Measurements from ENCODE around the gene MTA3. TPM values are rescaled to one million over a fixed set of nuclear protein-coding genes. Genes with fewer than 3 reads are reported as not detected.

The MTA3 gene
- total and polyA plus RNA-seq, 2 experiments from 2014 or later = 52.2 to 52.9 TPM

GRCh38 chr2:42675815-42676214 is 107.4 kb downstream of the MTA3 start:
- Histone ChIP-seq H3K27me3 (no peaks in the 10 kb centered on the region), H3K36me3 (no peaks in the 10 kb centered on the region), H3K4me1 (ENCODE audit: low read depth) (peaks cover 12% of the 10 kb centered on the region), H3K9me3 (ENCODE audit: low read depth) (no peaks in the 10 kb centered on the region), H3K27ac (no peak overlapping the region), H3K4me3 (no peak overlapping the region)
- DNase-seq (ENCODE audit: low read depth in 1 of 2, low spot score in 1 of 2) = no peak
- TF ChIP-seq CTCF (IDR thresholded peaks at IDR 0.05; ENCODE audit: low read depth, low read length) = no peak

- Histone ChIP-seq H3K9me3 (ENCODE audit: low read depth) (no peaks in the 10 kb centered on the region), H3K27me3 (no peaks in the 10 kb centered on the region), H3K4me1 (ENCODE audit: low read depth) (peaks cover 3% of the 10 kb centered on the region), H3K4me3 (no peak overlapping the region), H3K27ac (no peak overlapping the region), H3K36me3 (peaks cover 5% of the 10 kb centered on the region)
- DNase-seq (ENCODE audit: low read depth in 1 of 2, low spot score in 1 of 2) = no peak
- no peak for TF ChIP-seq CTCF (IDR thresholded peaks at IDR 0.05; ENCODE audit: low read depth, low read length)
These were observed 116.9 kb downstream of the MTA3 start for GRCh38 chr2:42685303-42685702.

GRCh38 chr2:42693013-42693615 is 124.7 kb downstream of the MTA3 start:
- Histone ChIP-seq H3K4me3 (no peak overlapping the region), H3K9me3 (ENCODE audit: low read depth) (no peaks in the 10 kb centered on the region), H3K27ac (peak overlapping the region; percentile 40), H3K4me1 (ENCODE audit: low read depth) (no peaks in the 10 kb centered on the region), H3K36me3 (no peaks in the 10 kb centered on the region), H3K27me3 (no peaks in the 10 kb centered on the region)
- no peak for DNase-seq (ENCODE audit: low read depth in 1 of 2, low spot score in 1 of 2)
- TF ChIP-seq CTCF (IDR thresholded peaks at IDR 0.05; ENCODE audit: low read depth, low read length) = no peak

- H3K36me3 ChIP-seq = no peaks in the 10 kb centered on the region
- H3K27ac ChIP-seq = no peak overlapping the region
- no peaks in the 10 kb centered on the region for H3K4me1 ChIP-seq (ENCODE audit: low read depth)
- no peak for DNase-seq (ENCODE audit: low read depth in 1 of 2, low spot score in 1 of 2)
- no peak overlapping the region for H3K4me3 ChIP-seq
- no peak for TF ChIP-seq CTCF (IDR thresholded peaks at IDR 0.05; ENCODE audit: low read depth, low read length)
- H3K9me3 ChIP-seq (ENCODE audit: low read depth) = no peaks in the 10 kb centered on the region
- no peaks in the 10 kb centered on the region for H3K27me3 ChIP-seq
These were observed 125.5 kb downstream of the MTA3 start for GRCh38 chr2:42693688-42694479.

- Histone ChIP-seq H3K27ac (no peak overlapping the region), H3K4me3 (no peak overlapping the region), H3K9me3 (ENCODE audit: low read depth) (no peaks in the 10 kb centered on the region), H3K27me3 (no peaks in the 10 kb centered on the region), H3K4me1 (ENCODE audit: low read depth) (no peaks in the 10 kb centered on the region), H3K36me3 (no peaks in the 10 kb centered on the region)
- no peak for TF ChIP-seq CTCF (IDR thresholded peaks at IDR 0.05; ENCODE audit: low read depth, low read length)
- DNase-seq (ENCODE audit: low read depth in 1 of 2, low spot score in 1 of 2) = no peak
These were observed 128.6 kb downstream of the MTA3 start for GRCh38 chr2:42696987-42697386.
